ENCODE measurements around the gene STRIP1.
"Not testable (repeated sequence)": the region's sequence is repeated elsewhere in the genome, so short reads cannot be mapped to it uniquely, and the experiment has no call there.

STRIP1 gene

GRCh38 chr1:110069404-110070281 lies 35.2 kb downstream of the STRIP1 start:
- DNase-seq (ENCODE audit: low spot score) = no peak

- DNase-seq (ENCODE audit: low spot score) = no peak
These were observed 35.9 kb downstream of the STRIP1 start for GRCh38 chr1:110070282-110070669.

- DNase-seq (ENCODE audit: low spot score) = no peak
These were observed 36.3 kb downstream of the STRIP1 start, which contains the start of gene ALX3 for GRCh38 chr1:110070671-110071242. TSS of gene ALX3 (minus strand) at chr1:110070672. CDS start at chr1:110070612, 60 bp downstream.

- no peak for DNase-seq (ENCODE audit: low spot score)
These were observed 39.7 kb downstream of the STRIP1 start for GRCh38 chr1:110074166-110074565.

- DNase-seq (ENCODE audit: low spot score) = no peak
These were observed 42.5 kb downstream of the STRIP1 start for GRCh38 chr1:110076789-110077500.

- DNase-seq (ENCODE audit: low spot score) = not testable (repeated sequence)
These were observed 45.6 kb downstream of the STRIP1 start for GRCh38 chr1:110079995-110080394.

- DNase-seq (ENCODE audit: low spot score) = no peak
These were observed 46.6 kb downstream of the STRIP1 start for GRCh38 chr1:110081061-110081460.

- DNase-seq (ENCODE audit: low spot score) = no peak
These were observed 48.1 kb downstream of the STRIP1 start for GRCh38 chr1:110082477-110082876.

GRCh38 chr1:110083061-110083865 lies 48.8 kb downstream of the STRIP1 start:
- no peak for DNase-seq (ENCODE audit: low spot score)

- no peak for DNase-seq (ENCODE audit: low spot score)
These were observed 49.4 kb downstream of the STRIP1 start for GRCh38 chr1:110083866-110084226.

GRCh38 chr1:110084227-110085078 lies 50.0 kb downstream of the STRIP1 start:
- DNase-seq (ENCODE audit: low spot score) = no peak

GRCh38 chr1:110085671-110086070 lies 51.2 kb downstream of the STRIP1 start:
- DNase-seq (ENCODE audit: low spot score) = no peak

- DNase-seq (ENCODE audit: low spot score) = no peak
These were observed 52.5 kb downstream of the STRIP1 start for GRCh38 chr1:110086961-110087360.

- DNase-seq (ENCODE audit: low spot score) = peak; percentile 25
These were observed 53.7 kb downstream of the STRIP1 start for GRCh38 chr1:110087812-110088738.

GRCh38 chr1:110088739-110089316 lies 54.4 kb downstream of the STRIP1 start:
- no peak for DNase-seq (ENCODE audit: low spot score)

GRCh38 chr1:110089561-110090275 lies 55.3 kb downstream of the STRIP1 start:
- no peak for DNase-seq (ENCODE audit: low spot score)

- DNase-seq (ENCODE audit: low spot score) = no peak
These were observed 57.0 kb downstream of the STRIP1 start for GRCh38 chr1:110091381-110091780.

GRCh38 chr1:110091791-110092190 lies 57.4 kb downstream of the STRIP1 start:
- DNase-seq (ENCODE audit: low spot score) = no peak

GRCh38 chr1:110092991-110093390 lies 58.6 kb downstream of the STRIP1 start:
- no peak for DNase-seq (ENCODE audit: low spot score)

Data from putamen (tissue), 1 donor.